Ureter (tissue), 1 donor: ENCODE data around the gene RADIL. TPM values are rescaled to one million over a fixed set of nuclear protein-coding genes. Genes with fewer than 3 reads are reported as not detected.
A peak's percentile ranks its signal among the peaks of the same experiment; 100 is the strongest.
"Not testable (repeated sequence)": the region's sequence is repeated elsewhere in the genome, so short reads cannot be mapped to it uniquely, and the experiment has no call there.

Source experiments
- DNase-seq: peaks from one replicate; pipeline ENCODE4 v3.0.0-alpha.2; 2020; ENCODE audit warnings: low spot score
- total RNA-seq: library from RNA; stranded (reverse); gene quantifications from one replicate; pipeline ENCODE4 v1.2.4, GENCODE V29; 2023
- donor health status: DM: yes; HTN: yes; CAD: no.

RADIL gene
- total RNA-seq, 1 donor from 2014 or later: 4.7 TPM

GRCh38 chr7:4808565-4808964 is 75.0 kb downstream of the RADIL start:
- DNase-seq: no peak

DNA sequence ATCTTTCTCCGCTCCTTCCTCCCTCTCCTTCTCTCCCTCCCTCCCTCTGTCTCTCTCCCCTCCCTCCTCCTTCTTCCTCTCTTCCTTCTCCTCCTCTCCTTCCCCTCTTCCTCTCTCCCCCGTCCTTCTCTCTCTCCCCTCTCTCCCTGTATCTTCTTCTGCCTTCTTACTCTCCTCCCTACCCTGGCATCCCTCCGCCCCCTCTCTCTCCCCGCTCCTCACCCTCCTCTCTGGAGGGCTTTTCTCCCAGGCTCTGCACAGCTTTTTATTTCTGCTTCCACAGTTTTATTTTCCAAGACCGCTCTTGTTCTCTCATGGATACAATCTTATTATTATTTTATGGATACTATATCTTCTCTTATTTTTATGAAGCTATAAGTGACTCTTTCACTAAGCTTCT is 75.5 kb downstream of the RADIL start:
- DNase-seq: no peak

DNA sequence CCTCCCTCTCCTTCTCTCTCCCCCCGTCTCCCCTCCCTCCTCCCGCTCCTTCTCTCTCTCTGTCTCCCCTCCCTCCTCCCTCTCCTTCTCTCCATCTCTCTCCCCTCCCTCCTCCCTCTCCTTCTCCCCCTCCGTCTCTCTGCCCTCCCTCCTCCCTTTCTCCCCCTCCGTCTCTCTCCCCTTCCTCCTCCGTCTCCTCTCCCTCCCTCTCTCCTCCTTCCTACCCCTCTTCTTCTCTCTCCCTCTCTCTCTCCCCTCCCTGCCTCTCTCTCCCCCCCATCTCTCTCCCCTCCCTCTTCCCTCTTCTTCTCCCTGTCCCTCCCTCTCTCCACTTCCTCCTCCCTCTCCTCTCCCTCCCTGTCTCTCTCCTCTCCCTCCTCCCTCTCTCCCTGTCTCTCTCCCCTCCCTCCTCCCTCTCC is 75.9 kb downstream of the RADIL start:
- no peak for DNase-seq

DNA sequence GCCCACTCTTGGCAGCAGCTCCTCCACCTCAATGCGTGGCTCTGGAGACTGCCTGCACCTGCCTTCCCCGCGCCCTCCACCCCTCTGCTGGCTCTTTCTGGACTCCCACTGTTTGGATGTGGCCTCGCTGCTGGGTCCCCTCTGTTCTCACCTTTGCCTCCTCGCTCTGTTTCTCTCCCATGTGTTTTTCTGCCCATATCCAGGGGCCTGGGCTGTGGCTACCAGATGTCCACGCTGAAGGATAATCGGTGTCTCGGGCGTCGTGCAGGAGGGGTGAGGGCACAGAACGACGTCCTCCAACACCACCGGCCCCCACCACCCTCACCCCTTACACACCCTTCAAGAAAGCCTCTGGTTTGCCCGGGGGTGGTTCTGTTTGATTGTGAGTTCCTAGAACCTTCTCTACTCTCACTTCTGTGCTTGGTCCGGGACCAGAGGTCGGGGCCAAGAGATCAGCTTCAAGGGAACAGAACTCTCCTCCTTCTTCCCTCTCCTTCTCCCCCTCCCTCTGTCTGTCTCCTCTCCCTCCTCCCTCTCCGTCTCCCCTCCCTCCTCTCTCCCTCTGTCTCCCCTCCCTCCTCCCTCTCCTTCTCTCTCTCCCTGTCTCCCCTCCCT is 76.4 kb downstream of the RADIL start:
- DNase-seq: no peak

DNA sequence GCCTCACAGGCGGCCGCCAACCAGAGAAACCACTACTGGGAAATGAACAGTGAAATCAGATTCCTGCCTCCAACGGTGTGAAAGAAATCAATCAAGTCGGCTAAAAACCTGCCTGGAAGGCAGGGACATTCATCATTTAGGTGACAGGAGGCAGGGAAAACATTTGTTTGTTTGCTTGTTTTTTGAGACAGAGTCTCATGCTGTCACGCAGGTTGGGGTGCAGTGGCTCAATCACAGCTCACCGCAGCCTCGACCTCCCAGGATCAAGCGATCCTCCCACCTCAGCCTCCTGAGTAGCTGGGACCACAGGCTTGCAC is 77.6 kb downstream of the RADIL start:
- no peak for DNase-seq

DNA sequence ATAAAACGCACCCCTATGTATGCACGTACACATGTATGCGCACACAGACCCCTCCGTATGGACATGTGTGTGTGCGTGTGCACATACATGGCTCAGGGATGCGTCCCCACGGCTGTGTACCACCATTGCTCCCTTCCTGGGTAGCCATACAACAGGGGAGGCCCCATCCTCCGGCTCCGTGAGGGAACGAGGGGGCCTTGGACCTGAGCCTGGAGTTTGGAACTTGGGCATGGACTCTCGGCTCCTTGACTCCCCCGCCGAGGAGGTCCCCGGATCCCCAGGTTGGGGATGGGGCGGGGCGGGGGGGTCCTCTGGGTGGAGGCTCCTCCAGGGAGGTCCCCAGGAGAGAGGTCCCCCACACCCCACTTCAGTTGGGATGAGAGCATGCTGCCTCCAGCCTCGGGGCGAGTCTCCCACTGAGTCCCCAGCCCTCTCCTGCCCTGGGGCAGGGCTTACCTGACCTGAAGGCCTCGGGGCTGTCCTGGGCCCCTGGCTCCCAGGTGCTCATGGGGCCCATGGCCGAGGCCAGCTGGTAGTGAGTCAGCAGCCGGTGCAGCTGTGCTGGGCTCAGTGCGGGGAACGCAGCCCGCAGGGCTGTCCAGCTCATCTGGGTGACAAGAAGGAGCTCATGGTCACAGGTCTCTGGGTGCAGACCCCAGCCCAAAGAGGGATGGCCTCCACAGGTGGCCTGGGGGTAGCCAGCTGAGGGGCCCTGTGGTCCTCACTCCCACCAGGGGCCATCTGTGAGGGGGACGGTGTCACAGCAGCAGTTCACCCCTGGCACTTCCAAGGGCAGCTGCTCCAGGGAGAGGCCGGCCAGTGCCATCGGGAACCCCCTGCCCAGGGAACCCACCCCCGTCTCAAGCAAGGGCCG is 78.2 kb downstream of the RADIL start:
- no peak for DNase-seq

DNA sequence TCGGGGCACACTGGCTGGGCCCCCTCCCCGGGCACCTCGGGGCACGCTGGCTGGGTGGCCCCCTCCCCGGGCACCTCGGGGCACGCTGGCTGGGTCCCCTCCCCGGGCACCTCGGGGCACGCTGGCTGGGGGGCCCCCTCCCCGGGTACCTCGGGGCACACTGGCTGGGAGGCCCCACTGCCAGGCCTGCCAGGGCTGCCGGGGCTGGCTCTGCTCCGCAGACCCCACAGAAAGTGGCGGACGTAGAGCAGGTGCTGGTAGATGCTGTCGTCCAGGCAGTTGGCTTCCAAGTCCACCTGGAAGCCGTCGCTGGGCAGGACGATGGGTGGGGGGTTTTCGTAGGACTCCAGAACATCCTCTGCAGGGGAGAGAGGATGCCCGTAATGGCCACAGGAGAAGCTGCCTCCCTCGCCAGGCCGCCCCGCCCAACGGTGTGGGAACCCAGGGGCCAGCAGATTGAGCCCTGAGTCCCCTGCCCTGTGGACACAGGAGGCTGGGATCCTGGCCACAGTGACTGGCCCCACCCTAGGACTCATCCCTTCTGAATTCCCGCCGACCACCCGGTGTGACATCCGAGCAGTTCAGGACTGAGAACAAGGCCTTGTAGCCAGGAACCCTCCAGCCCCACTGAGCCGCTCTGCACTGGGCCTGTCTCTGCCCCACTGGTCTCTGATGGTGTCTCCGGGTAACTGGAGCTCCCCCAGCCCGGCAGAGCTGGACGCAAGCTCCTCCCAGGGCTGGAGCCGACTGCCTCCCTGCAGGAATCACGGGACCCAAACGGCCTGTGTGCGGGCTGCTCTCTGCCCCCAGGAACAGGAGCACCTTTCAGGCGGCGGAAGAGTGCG is 79.9 kb downstream of the RADIL start:
- no peak for DNase-seq

DNA sequence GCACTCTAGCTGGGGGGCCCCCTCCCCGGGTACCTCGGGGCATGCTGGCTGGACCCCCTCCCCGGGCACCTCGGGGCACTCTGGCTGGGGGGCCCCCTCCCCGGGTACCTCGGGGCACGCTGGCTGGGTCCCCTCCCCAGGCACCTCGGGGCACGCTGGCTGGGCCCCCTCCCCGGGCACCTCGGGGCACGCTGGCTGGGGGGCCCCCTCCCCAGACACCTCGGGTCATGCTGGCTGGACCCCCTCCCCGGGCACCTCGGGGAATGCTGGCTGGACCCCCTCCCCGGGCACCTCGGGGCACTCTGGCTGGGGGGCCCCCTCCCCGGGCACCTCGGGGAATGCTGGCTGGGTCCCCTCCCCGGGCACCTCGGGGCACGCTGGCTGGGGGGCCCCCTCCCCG is 80.9 kb downstream of the RADIL start:
- not testable (repeated sequence) for DNase-seq

- DNase-seq: no peak
These were observed 81.7 kb downstream of the RADIL start for GRCh38 chr7:4801839-4802231.

- no peak for DNase-seq
These were observed 82.3 kb downstream of the RADIL start for GRCh38 chr7:4800926-4801838.

- DNase-seq: no peak
These were observed 83.0 kb downstream of the RADIL start for GRCh38 chr7:4800487-4800886.

- peak; percentile 58 for DNase-seq
These were observed 83.8 kb downstream of the RADIL start for GRCh38 chr7:4799508-4800268.

DNA sequence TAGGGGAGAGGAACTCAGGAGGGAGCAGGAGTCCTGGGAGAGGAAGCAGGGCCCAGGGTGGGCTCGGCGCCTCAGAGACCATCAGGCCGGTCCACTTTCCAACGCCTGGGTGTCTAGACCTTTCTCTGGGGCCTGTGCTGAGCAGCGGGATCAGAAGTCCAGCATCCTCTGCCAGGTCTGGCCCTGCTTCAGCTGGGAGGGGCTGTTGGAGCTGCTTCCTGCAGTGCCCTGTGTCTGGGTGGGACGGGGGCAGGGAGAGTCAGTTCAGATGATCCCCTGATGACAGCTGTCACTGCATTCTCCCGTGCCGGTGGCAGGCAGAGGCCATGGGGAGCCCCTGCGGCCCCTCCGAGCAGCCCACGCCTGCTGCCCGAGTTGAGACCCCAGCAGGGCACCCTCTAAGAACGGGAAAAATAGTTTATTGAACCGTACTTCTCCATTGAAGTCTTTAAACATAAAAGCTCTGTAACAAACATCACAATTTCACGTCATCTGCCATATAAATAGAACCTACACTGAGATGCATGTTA is 84.7 kb downstream of the RADIL start:
- peak; percentile 43 for DNase-seq

- peak; percentile 49 for DNase-seq
These were observed 85.4 kb downstream of the RADIL start for GRCh38 chr7:4797858-4798705.

DNA sequence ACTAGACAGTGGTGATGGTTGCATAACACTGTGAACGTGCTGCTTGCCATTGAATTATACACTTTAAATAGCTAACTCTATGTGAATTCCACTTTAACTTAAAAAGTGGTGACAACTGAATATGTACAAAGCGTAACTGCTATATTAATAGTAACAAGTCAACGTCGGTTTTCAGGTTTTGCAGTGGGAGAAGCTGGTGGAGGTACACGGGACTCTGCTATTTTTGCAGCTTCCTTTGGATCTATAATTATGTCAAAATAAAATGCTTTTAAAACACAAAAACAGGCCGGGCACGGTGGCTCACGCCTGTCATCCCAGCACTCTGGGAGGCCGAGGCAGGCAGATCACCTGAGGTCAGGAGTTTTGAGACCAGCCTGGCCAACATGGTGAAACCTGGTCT is 87.1 kb downstream of the RADIL start:
- DNase-seq: no peak

DNA sequence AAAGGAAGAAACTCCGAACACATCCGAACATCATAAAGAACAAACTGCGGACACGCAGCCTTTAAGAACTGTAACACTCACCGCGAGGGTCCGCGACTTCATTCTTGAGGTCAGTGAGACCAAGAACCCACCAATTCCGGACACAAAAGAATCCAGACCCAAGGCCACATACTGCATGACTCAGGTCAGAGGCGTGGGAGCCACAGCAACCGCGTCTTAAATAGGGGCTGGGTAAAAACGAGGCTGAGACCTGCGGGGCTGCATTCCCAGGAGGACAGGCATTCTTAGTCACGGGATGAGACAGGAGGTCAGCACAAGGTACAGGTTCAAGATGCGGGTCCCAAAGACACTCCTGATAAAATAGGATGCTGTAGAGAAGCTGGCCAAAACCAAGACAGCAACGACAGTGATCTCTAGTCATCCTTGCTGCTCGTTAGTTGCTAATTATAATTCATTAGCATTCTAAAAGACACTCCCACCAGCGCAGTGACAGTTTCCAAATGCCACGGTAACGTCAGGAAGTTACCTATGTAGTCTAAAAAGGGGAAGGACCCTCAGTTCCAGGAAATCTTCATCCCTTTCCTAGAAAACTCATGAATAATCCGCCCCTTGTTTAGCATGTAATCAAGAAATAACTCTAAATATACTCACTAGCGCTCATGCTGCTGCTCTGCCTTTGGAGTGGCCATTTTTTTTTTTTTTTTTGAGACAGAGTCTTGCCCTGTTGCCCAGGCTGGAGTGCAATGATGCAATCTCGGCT is 88.7 kb downstream of the RADIL start:
- no peak for DNase-seq

DNA sequence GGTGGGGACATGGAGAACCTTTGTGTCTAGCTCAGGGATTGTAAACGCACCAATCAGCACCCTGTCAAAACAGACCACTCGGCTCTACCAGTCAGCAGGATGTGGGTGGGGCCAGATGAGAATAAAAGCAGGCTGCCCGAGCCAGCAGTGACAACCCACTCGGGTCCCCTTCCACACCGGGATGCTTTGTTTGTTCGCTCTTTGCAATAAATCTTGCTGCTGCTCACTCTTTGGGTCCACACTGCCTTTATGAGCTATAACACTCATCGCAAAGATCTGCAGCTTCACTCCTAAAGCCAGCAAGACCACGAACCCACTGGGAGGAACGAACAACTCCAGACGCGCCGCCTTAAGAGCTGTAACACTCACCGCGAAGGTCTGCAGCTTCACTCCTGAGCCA is 89.3 kb downstream of the RADIL start:
- DNase-seq: not testable (repeated sequence)

DNA sequence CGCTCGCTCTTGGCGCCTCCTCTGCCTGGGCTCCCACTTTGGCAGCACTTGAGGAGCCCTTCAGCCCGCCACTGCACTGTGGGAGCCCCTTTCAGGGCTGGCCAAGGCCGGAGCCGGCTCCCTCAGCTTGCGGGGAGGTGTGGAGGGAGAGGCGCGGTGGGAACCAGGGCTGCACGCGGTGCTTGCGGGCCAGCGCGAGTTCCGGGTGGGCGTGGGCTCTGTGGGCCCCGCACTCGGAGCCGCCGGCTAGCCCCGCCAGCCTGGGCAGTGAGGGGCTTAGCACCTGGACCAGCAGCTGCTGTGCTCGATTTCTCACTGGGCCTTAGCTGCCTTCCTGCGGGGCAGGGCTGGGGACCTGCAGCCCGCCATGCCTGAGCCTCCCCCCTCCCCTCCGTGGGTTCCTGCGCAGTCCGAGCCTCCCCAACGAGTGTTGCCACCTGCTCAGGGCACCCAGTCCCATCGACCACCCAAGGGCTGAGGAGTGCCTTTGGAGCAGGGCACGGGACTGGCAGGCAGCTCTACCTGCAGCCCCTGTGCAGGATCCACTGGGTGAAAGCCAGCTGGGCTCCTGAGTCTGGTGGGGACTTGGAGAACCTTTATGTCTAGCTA is 90.0 kb downstream of the RADIL start:
- peak; percentile 41 for DNase-seq
